GM21717 (cell line): Measurements from ENCODE around the gene HDAC3.

ENCODE experiments used
- ATAC-seq: cut with Tn5 transposase; IDR thresholded peaks from one replicate; pipeline ENCODE4 v1.9.1; 2021; ENCODE audit warnings: mild to moderate bottlenecking, moderate library complexity; ENCODE audit not compliant: unreplicated experiment

HDAC3 gene

DNA sequence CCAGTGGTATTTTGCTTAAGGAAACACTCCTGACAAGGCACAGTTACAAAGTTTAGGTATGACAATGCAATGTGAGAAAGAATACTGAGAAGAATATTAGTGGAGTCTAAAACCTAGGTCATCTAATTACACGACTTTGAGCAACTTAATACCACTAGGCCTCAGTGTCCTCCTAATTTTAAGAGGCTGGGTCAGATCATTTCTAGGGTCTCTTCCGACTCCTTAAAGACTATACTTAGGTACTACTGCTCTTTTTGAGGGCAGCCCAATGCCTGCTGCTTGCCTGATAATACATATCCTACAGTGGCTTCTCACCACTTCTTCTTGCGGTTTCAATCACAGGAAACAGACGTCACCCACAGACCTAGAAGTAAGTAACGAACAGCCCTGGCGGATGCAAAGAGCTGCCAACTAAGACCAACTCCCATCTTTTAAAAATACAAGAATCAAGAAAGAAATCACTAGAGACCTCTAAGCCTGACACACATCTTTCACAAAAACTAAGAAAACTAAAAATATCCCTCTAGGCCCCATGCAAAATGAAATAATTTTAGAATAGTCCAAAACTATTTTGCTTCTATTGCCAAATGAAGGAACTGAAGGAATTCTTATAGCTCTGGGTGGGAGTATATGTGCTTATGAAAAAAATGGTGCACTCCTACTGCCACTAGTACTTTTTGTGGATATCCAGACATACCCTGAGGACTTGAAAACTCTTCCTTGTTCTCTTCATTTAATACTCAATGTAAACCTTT is 30.9 kb downstream of the HDAC3 start:
- peak; percentile 98 for ATAC-seq

DNA sequence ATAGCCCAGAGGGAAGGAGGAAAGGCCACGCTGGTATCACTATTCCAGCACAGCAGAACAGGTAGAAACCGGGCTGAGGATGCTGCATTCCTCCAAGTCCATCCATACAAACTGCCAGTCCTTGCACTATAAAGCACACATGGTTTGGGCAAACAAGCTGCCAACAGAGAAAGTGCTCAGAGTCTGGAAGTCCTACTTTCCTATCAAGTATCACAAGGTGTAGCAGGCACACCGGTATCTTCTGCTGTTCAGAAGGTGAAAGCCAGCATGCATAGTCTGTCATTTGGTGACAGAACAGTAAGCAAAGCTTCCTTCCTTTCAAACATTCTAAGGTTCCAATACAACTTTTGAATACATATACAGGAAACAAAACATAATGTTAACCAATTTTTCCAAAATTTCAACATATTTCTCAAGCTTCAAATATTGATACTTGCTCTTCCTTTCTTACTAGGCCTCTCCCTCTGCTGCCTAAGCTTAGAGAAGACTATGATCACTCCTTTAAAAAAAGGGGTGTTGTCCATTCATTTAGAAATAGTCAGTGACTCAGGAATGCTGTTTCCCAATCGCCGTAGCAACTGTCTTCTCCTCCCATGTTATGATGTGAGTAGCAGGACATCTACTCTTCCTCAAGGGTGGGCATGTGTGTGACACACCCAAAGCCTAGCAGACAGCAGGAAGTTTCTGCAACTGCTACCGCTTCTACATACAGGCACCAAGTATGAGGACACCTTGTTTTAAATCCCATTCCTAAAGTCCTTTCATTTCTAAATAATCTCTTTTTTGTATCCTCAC is 32.5 kb downstream of the HDAC3 start:
- ATAC-seq, result no peak

DNA sequence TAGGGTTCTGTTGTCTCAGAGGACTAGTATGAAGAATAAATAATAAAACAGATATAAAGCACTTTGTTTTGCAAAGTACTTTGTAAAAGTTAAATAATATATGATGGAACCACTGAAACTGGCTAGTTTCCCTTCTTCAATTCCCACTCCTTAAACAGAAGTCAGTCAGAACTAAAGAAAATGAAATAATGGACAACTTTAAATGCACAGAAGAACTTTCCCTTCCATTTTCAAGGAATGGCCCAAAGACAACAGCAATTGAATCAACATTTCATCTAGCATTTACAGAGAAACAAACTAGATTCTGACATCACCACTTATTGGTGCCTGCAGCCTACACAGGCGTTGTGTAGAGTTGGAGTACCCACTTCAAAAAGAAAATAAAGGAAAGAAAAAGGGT is 34.0 kb downstream of the HDAC3 start:
- ATAC-seq, result no peak

DNA sequence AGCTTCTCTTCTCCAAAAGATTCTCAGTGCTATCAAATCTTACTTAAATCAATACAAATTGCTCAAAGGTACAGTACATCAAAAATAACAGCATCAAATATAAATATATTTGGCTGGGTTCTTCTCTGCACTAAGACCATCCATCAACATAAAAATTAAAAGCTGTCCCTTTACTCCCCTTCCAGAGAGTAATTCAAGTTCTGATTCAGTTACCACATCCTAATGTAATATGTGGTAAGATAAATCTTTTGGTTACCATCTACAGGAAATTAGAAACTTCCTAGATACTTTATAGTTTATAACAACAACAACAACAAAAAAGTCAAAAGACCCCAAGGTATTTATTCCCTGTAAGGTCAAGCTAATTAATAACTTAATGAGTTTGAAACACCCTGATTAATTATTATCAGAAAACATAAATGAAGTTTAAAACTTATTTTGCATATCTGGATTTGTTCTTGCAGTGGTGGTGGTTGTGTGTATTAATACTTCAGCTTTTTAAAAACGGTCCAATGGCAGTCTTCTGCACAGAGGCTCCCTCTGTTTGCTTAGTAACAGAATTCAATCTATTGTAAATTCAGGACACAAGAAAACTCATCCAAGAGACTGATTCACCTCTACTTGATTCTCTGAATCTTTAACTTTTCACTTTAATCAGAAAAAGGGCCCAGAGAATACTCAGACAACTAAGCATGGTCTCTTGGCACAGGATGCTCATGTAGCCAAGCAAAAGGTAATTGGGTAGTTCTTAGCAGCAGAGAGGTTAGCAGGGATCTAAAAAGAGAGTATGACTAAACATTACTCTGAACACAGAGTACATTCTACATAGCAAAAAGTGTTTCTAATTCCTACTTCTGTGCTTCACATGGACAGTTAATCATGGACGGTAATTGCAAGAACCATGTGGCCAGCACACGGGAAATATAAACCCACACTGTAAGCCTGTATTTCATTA is 38.0 kb downstream of the HDAC3 start:
- ATAC-seq, result no peak

DNA sequence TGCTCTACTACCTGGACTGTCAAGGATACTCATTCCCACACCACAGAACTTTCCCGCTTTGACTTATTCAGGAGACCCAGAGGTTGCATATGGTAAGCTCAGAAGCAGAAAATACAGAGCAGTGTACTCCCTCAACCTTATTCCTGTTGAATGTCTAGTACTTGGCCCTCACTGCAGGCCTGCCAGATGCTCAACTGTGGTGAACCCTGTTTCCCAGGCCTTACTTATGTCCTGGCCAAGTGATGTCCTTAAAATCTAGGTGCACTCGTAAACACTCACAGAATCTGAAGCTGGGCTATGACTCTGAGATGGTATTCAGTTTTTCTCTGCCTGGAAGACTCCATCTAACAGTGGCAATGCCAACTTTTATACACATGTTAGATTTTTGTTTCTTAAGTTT is 38.8 kb downstream of the HDAC3 start:
- no peak for ATAC-seq

DNA sequence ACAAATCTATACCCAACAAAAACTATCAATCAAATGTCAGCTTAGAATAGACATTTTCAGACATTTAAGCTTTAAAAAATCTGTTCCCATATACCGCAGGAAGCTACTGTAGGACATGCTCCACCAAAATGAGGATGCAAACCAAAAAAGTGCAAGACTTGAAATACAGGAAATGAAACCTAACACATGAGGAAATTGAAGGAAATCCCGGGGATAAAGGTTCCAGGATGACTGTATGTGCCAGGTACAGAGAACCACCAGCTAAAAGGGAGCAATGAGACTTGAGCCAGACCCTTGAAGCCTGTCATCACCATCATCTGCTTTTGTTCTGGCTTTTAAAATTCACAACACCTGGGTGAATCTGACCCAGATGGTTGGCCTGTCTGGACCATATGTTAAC is 39.3 kb downstream of the HDAC3 start:
- peak; percentile 54 for ATAC-seq

DNA sequence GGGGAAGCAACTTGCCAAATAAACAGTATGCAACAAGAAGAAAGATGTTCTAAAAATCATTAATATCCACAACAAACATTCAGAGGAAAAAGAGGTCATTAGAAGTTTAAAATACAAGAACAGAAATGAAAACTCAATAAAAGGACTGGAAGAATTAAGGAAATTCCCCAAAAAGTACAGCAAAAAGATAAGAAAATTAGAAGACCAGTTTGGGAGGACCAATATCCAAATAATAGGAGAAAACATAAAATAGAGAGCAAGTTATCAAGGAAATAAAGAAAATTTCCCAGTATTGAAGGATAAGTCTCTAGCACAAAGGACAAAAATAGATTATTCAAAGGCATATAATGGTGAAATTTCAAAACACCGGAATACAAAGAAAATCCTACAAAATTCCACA is 39.8 kb downstream of the HDAC3 start:
- ATAC-seq, result no peak

DNA sequence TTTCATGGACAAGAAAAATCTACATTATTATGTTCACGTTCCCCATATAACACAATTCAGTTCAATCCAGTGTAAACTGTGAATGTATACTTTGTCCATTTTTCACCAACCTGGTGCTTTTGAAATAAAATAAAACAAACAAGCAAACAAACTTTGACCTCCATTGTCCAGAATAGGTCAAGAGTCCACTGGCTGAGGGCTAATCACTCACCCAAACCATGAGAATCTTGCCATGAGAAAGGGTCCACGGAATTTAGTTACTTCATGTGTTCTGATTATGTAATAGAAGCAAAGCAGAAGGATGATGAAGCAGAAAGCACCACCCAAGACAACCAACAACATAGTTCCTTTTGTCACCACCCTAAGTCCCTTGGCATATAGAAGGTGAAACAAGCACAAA is 46.5 kb downstream of the HDAC3 start:
- no peak for ATAC-seq

DNA sequence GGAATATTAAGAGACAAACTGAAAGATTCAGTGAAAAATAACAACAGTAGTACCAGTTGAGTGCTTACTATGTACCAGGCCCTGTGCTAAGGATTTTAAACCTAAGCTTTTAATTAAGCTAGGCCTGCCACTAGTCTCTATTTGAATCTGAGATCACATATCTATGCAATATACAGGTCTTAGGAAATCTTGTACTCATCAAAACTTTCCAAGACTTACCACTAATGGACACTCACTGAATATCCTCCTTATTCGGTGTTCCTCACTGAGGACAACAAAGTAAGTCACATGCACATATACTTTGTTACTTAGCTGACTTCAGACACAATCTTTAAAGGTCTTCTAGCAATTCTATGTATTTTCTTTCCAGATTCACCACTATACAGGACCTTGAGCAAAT is 50.4 kb downstream of the HDAC3 start:
- ATAC-seq, result no peak

DNA sequence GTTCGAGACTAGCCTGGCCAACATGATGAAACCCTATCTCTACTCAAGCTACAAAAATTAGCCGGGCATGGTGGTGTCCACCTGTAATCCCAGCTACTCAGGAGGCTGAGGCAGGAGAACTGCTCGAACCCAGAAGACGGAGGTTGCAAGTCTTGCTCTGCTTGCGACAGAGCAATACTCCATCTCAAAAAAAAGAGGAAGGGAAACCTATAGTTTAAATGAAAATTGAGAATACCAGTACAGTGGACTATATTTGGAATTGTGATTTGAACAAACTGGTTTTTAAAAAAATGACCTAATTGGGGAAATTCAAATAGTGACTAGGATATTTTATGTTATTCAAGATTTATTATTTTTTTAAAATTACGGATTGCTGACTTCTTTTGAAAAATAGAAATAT is 51.1 kb downstream of the HDAC3 start:
- ATAC-seq, result no peak

DNA sequence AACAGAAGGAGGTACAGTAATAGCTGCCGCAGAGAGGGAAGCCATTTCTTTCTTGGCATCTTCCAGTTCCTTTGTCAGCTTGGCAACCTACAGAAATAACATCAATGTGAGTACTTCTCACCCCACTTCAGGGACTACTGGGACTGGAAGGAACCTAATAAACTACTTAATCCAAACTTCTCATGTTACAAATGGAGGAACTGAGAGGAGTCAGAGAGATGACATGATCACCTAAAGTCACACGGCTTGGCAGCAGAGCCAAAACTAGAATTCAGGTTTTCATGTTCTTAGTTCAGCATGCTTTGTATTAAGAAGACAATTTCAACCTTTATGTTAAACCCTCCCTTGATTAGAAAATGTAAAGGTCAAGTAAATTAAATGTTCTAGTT is 62.5 kb downstream of the HDAC3 start:
- ATAC-seq, result no peak

DNA sequence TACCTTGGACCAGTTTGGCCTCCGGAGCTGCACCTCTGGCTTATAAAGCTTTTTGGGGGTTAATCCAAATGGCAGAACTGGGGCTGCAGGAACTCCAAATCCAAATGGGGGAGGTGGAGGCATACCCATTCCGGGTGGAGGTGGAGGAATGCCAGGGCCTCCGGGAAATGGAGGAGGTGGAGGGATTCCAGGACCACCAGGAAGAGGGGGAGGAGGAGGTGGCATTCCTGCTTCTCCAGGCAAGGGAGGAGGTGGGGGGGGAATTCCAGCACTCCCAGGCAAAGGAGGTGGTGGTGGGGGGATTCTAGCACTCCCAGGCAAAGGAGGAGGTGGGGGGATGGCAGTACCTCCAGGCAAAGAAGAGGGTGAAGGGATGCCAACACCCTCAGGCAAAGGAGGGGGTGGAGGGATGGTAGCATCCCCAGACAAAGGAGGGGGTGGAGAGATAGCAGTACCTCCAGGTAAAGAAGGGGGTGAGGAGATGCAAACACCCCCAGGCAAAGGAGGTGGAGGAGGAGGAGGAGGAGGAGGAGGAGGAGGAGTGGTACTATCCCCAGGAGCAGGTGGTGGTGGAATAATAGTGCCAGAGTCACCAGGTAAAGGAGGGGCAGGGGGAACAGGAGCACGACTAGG is 63.0 kb downstream of the HDAC3 start:
- ATAC-seq, result no peak
